ENCODE results near the gene FAM181A. TPM values are rescaled to one million over a fixed set of nuclear protein-coding genes. Genes with fewer than 3 reads are reported as not detected.
A peak's percentile ranks its signal among the peaks of the same experiment; 100 is the strongest.

Gene FAM181A
- total RNA-seq, 3 donors from 2014 or later = not detected

- Histone ChIP-seq H3K4me1 (ENCODE audit: low read depth) (no peaks in the 10 kb centered on the region), H3K4me3 (no peak overlapping the region), H3K9me3 (no peaks in the 10 kb centered on the region), H3K36me3 (ENCODE audit: low read depth) (no peaks in the 10 kb centered on the region)
- ATAC-seq = peak; percentile 64
- peak in 2 of 3 donors; percentile 43 to 62 for DNase-seq
- TF ChIP-seq, protein P1, sequence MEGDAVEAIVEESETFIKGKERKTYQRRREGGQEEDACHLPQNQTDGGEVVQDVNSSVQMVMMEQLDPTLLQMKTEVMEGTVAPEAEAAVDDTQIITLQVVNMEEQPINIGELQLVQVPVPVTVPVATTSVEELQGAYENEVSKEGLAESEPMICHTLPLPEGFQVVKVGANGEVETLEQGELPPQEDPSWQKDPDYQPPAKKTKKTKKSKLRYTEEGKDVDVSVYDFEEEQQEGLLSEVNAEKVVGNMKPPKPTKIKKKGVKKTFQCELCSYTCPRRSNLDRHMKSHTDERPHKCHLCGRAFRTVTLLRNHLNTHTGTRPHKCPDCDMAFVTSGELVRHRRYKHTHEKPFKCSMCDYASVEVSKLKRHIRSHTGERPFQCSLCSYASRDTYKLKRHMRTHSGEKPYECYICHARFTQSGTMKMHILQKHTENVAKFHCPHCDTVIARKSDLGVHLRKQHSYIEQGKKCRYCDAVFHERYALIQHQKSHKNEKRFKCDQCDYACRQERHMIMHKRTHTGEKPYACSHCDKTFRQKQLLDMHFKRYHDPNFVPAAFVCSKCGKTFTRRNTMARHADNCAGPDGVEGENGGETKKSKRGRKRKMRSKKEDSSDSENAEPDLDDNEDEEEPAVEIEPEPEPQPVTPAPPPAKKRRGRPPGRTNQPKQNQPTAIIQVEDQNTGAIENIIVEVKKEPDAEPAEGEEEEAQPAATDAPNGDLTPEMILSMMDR (IDR thresholded peaks at IDR 0.05) = no peak
- intact Hi-C loops (cut with DNase I, micrococcal nuclease) = no loop called here
Measured at GRCh38 chr14:93977790-93978581, 50.8 kb downstream of the FAM181A start.

DNA sequence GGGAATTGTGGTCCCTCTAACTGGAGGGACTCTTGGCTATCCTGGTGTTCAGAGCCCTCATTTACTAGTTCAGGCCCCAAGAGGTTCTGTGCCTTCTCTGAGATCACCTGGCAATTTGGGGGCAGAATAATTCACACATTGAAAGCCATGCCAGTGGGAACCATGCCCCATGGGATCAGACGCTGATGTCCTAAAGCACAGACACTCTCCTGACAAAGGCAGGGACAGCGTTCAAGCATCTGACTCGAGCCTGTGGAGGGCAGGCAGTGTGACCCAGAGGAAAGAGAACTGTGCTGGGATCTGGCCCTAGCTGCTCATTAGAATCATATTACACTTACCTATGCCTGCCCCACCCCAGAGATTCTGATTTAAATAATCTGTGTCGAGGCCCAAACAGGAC lies 51.6 kb downstream of the FAM181A start:
- TF ChIP-seq, protein P1 (IDR thresholded peaks at IDR 0.05) = no peak
- ATAC-seq = no peak
- intact Hi-C loops (cut with DNase I, micrococcal nuclease) = no loop called here
- no peaks in the 10 kb centered on the region for H3K9me3 ChIP-seq
- no peaks in the 10 kb centered on the region for H3K36me3 ChIP-seq (ENCODE audit: low read depth)
- no peak overlapping the region for H3K4me3 ChIP-seq
- H3K4me1 ChIP-seq (ENCODE audit: low read depth) = no peaks in the 10 kb centered on the region
- DNase-seq = no peak

Small RNA genes lying within 50 kb of the gene (microRNA-seq; reads per million reads assigned to microRNA genes)
- not detected for gene MIR4506

Other genes starting within 250 kb of the FAM181A start
- 10 to 100 TPM in 1 of 3 donors, 1 to 10 TPM in 2; 1.6 to 46.4 (median 3.0) TPM for gene PRIMA1, start 138.9 kb upstream of the FAM181A start, total RNA-seq
- gene ASB2, start 49.2 kb downstream of the FAM181A start, total RNA-seq = 10 to 100 TPM in 1 of 3 donors, 1 to 10 TPM in 2; 5.2 to 89.1 (median 8.8) TPM
- not detected for gene CCDC197, start 70.0 kb downstream of the FAM181A start, total RNA-seq
- gene OTUB2, start 99.0 kb downstream of the FAM181A start, total RNA-seq = 1 to 10 TPM; 1.3 to 3.5 (median 1.4) TPM
- 100 to 1,000 TPM in 2 of 3 donors, 10 to 100 TPM in 1; 90.6 to 197 (median 107) TPM for gene DDX24, start 153.9 kb downstream of the FAM181A start, total RNA-seq
- gene IFI27L1, start 154.0 kb downstream of the FAM181A start, total RNA-seq = 10 to 100 TPM; 19.9 to 29.9 (median 20.6) TPM
- 1,000 to 10,000 TPM in 1 of 3 donors, 100 to 1,000 TPM in 2; 427 to 1,655 (median 710) TPM for gene IFI27, start 183.4 kb downstream of the FAM181A start, total RNA-seq
- 10 to 100 TPM; 22.4 to 25.5 (median 24.3) TPM for gene IFI27L2, start 202.3 kb downstream of the FAM181A start, total RNA-seq
- under 1 TPM in 1 of 3 donors, not detected in 2; 0.13 TPM for gene PPP4R4, start 247.0 kb downstream of the FAM181A start, total RNA-seq

Measured in mucosa of descending colon (tissue), 3 donors.